PFSK-1 (cell line): ENCODE results near the gene DOCK1.

Experiments used
- FOXP2 ChIP-seq: optimal IDR thresholded peaks from 2 replicates; pipeline ENCODE3; 2011; ENCODE audit warnings: borderline replicate concordance, control low read depth, inconsistent platforms; ENCODE audit not compliant: insufficient read depth; ENCODE audit errors: extremely low read length, extremely low read depth
- POLR2AphosphoS5 ChIP-seq: IDR thresholded peaks from 2 replicates; pipeline ENCODE4 v1.6.1; 2012; ENCODE audit warnings: low read depth, mild to moderate bottlenecking, control low read depth, low read length, moderate library complexity
- REST ChIP-seq, 2 experiments: IDR thresholded peaks; 2 replicates each; pipeline versions ENCODE4 v1.6.1 to v1.8.0; 2011 to 2012; ENCODE audit warnings: low read depth in 2 of 2, low read length in 2 of 2, control low read depth in 1 of 2, inconsistent platforms in 1 of 2, mild to moderate bottlenecking in 1 of 2, moderate library complexity in 1 of 2; ENCODE audit not compliant: insufficient read depth in 1 of 2
- SIN3A ChIP-seq: IDR thresholded peaks from 2 replicates; pipeline ENCODE4 v1.6.1; 2012; ENCODE audit warnings: mild to moderate bottlenecking, low read length, moderate library complexity, borderline replicate concordance; ENCODE audit not compliant: insufficient read depth
- TAF1 ChIP-seq: IDR thresholded peaks from 2 replicates; pipeline ENCODE4 v1.6.1; 2012; ENCODE audit warnings: low read length, control low read depth, borderline replicate concordance; ENCODE audit not compliant: insufficient read depth

The DOCK1 gene

GRCh38 chr10:127014671-127015070 lies 109.4 kb downstream of the DOCK1 start:
- TF ChIP-seq POLR2AphosphoS5 (no peak), REST (IDR thresholded peaks at IDR 0.05; ENCODE audit: insufficient read depth in 1 of 2, low read depth in 2 of 2, low read length in 2 of 2) (no peak), SIN3A (no peak), FOXP2 (no peak), TAF1 (no peak)

GRCh38 chr10:127015373-127015772 lies 110.1 kb downstream of the DOCK1 start:
- TF ChIP-seq SIN3A (no peak), FOXP2 (no peak), REST (IDR thresholded peaks at IDR 0.05; ENCODE audit: insufficient read depth in 1 of 2, low read depth in 2 of 2, low read length in 2 of 2) (no peak), POLR2AphosphoS5 (no peak), TAF1 (no peak)

GRCh38 chr10:127016331-127016730 lies 111.1 kb downstream of the DOCK1 start:
- no peak for TF ChIP-seq SIN3A
- no peak for TF ChIP-seq FOXP2
- no peak for TF ChIP-seq POLR2AphosphoS5
- no peak for TF ChIP-seq TAF1
- no peak for TF ChIP-seq REST (IDR thresholded peaks at IDR 0.05; ENCODE audit: insufficient read depth in 1 of 2, low read depth in 2 of 2, low read length in 2 of 2)

GRCh38 chr10:127017541-127018297 lies 112.5 kb downstream of the DOCK1 start:
- no peak for TF ChIP-seq TAF1
- TF ChIP-seq REST (IDR thresholded peaks at IDR 0.05; ENCODE audit: insufficient read depth in 1 of 2, low read depth in 2 of 2, low read length in 2 of 2): no peak
- TF ChIP-seq POLR2AphosphoS5: no peak
- TF ChIP-seq FOXP2: no peak
- no peak for TF ChIP-seq SIN3A
